GM23338 (cell line): ENCODE data around the gene FMR1NB. TPM values are rescaled to one million over a fixed set of nuclear protein-coding genes. Genes with fewer than 3 reads are reported as not detected.

ENCODE experiments used
- ATAC-seq: fragments of 200-7000 bp; cut with Tn5 transposase; 3 replicates; pipeline ENCODE4 v1.9.1; 2020
- DNase-seq: peaks from one replicate; pipeline ENCODE4 v3.0.0-alpha.2; 2015; ENCODE audit warnings: low spot score
- H2AFZ ChIP-seq: fragments of 200-600 bp; sonication (generic); 2 replicates; pipeline ENCODE4 v1.8.0; 2016; ENCODE audit warnings: antibody characterized with exemption, mild to moderate bottlenecking, moderate library complexity
- H3F3A ChIP-seq: fragments of 200-600 bp; sonication (generic); replicated peaks from 2 replicates; pipeline ENCODE4 v1.8.0; 2017; ENCODE audit warnings: antibody characterized with exemption, mixed run types, low read depth
- H3K27ac ChIP-seq: fragments of 200-600 bp; sonication (generic); 2 replicates; pipeline ENCODE4 v1.6.1; 2016; ENCODE audit warnings: low read depth
- H3K27me3 ChIP-seq: fragments of 200-600 bp; sonication (generic); 2 replicates; pipeline ENCODE4 v1.8.0; 2016; ENCODE audit warnings: mild to moderate bottlenecking, mixed run types, moderate library complexity; ENCODE audit not compliant: insufficient read depth
- H3K36me3 ChIP-seq: fragments of 200-600 bp; sonication (generic); 2 replicates; pipeline ENCODE4 v1.8.0; 2016; ENCODE audit warnings: mild to moderate bottlenecking; ENCODE audit not compliant: insufficient read depth
- H3K4me1 ChIP-seq: fragments of 200-600 bp; sonication (generic); 2 replicates; pipeline ENCODE4 v1.8.0; 2016; ENCODE audit warnings: mild to moderate bottlenecking, moderate library complexity; ENCODE audit not compliant: insufficient read depth
- H3K4me2 ChIP-seq: fragments of 200-600 bp; sonication (generic); 2 replicates; pipeline ENCODE4 v1.7.1; 2017; ENCODE audit warnings: mixed run types
- H3K4me3 ChIP-seq: fragments of 200-600 bp; sonication (generic); 2 replicates; pipeline ENCODE4 v1.6.1; 2016; ENCODE audit warnings: mixed run types
- H3K79me2 ChIP-seq: fragments of 200-600 bp; sonication (generic); replicated peaks from 2 replicates; pipeline ENCODE4 v1.8.0; 2017; ENCODE audit warnings: mild to moderate bottlenecking; ENCODE audit not compliant: insufficient read depth
- H3K9me2 ChIP-seq: fragments of 200-600 bp; sonication (generic); 2 replicates; pipeline ENCODE4 v1.8.0; 2017; ENCODE audit not compliant: insufficient read depth
- H4K20me1 ChIP-seq: fragments of 200-600 bp; sonication (generic); replicated peaks from 2 replicates; pipeline ENCODE4 v1.8.0; 2017; ENCODE audit warnings: mild to moderate bottlenecking; ENCODE audit not compliant: insufficient read depth
- H3K27ac Mint-ChIP-seq: 2 replicates; pipeline ENCODE4 v1.8.0; 2020; ENCODE audit warnings: inconsistent platforms, mild to moderate bottlenecking, moderate library complexity, mixed read lengths
- H3K27me3 Mint-ChIP-seq: 3 replicates; pipeline ENCODE4 v1.8.0; 2022; ENCODE audit warnings: low read depth, mild to moderate bottlenecking, moderate library complexity, mixed read lengths, inconsistent platforms; ENCODE audit not compliant: insufficient read depth, poor library complexity
- H3K36me3 Mint-ChIP-seq: 3 replicates; pipeline ENCODE4 v1.8.0; 2021; ENCODE audit warnings: low read depth, mild to moderate bottlenecking, inconsistent platforms, moderate library complexity, mixed read lengths
- H3K4me1 Mint-ChIP-seq: 3 replicates; pipeline ENCODE4 v1.8.0; 2020; ENCODE audit warnings: mild to moderate bottlenecking, inconsistent platforms, mixed read lengths
- H3K4me3 Mint-ChIP-seq: 3 replicates; pipeline ENCODE4 v1.8.0; 2021; ENCODE audit warnings: moderate library complexity, mild to moderate bottlenecking, inconsistent platforms, mixed read lengths
- H3K9me3 Mint-ChIP-seq: 3 replicates; pipeline ENCODE4 v1.8.0; 2020; ENCODE audit warnings: moderate library complexity, mild to moderate bottlenecking, inconsistent platforms, mixed read lengths
- CTCF ChIP-seq, 2 experiments: fragments of 200-600 bp in 1 of 2; sonication (generic) in 1 of 2; conservative IDR thresholded peaks; 2 replicates each; pipeline versions ENCODE4 v1.5.1 to v1.6.1; 2016 to 2017; ENCODE audit warnings: antibody characterized with exemption in 2 of 2, low read depth in 2 of 2, mild to moderate bottlenecking in 2 of 2, moderate library complexity in 1 of 2
- ETS1 ChIP-seq: IDR thresholded peaks from 2 replicates; pipeline ENCODE4 v1.6.1; 2016; ENCODE audit warnings: antibody characterized with exemption
- EZH2 ChIP-seq: fragments of 200-600 bp; sonication (generic); IDR thresholded peaks from one replicate; pipeline ENCODE4 v1.8.0; 2017; ENCODE audit warnings: antibody characterized with exemption, mild to moderate bottlenecking, low read depth; ENCODE audit not compliant: unreplicated experiment
- EZH2phosphoT487 ChIP-seq: fragments of 200-600 bp; sonication (generic); IDR thresholded peaks from one replicate; pipeline ENCODE4 v1.8.1; 2018; ENCODE audit warnings: antibody characterized with exemption; ENCODE audit not compliant: unreplicated experiment
- JUNB ChIP-seq: IDR thresholded peaks from one replicate; pipeline ENCODE4 v1.6.1; 2016; ENCODE audit warnings: antibody characterized with exemption; ENCODE audit not compliant: unreplicated experiment
- NANOG ChIP-seq: IDR thresholded peaks from 2 replicates; pipeline ENCODE4 v1.6.1; 2016; ENCODE audit warnings: antibody characterized with exemption, borderline replicate concordance
- REST ChIP-seq: IDR thresholded peaks from one replicate; pipeline ENCODE4 v1.6.1; 2018; ENCODE audit warnings: antibody characterized with exemption; ENCODE audit not compliant: unreplicated experiment
- STAT1 ChIP-seq: IDR thresholded peaks from one replicate; pipeline ENCODE4 v1.6.1; 2016; ENCODE audit warnings: antibody characterized with exemption; ENCODE audit not compliant: unreplicated experiment
- polyA plus RNA-seq: library from polyadenylated mRNA; unstranded; fragments of >200 nt; fragmentation: Nextera tagmentation; extraction: Ambion mirVana; gene quantifications from 2 replicates; pipeline ENCODE4 v1.2.1, GENCODE V29; 2016
- total RNA-seq: library from RNA; depleted of rRNA; stranded (reverse); fragments of >200 nt; shearing (Covaris generic); gene quantifications from 2 replicates; pipeline ENCODE4 v1.2.3, GENCODE V29; 2014

Gene FMR1NB
- total and polyA plus RNA-seq, 2 experiments from 2014 or later: not detected

GRCh38 chrX:147960722-147961121, 20.4 kb upstream of the FMR1NB start (continued):
- no peak for TF ChIP-seq EZH2
- no peak for TF ChIP-seq ETS1
- no peak for TF ChIP-seq REST

- H3K9me3 Mint-ChIP-seq: no peaks in the 10 kb centered on the region; the same call in 2 of the 3 replicates
These were observed 18.7 kb upstream of the FMR1NB start for GRCh38 chrX:147962476-147962875.

GRCh38 chrX:147978931-147979330, 2.2 kb upstream of the FMR1NB start:
- Histone ChIP-seq H3K4me3 (no peak overlapping the region), H3F3A (no peaks in the 10 kb centered on the region), H3K79me2 (no peaks in the 10 kb centered on the region), H4K20me1 (no peaks in the 10 kb centered on the region), H3K27me3 (no peaks in the 10 kb centered on the region), H3K27ac (no peak overlapping the region), H3K4me2 (no peak overlapping the region), H2AFZ (no peak overlapping the region), H3K9me2 (no peaks in the 10 kb centered on the region), H3K36me3 (no peaks in the 10 kb centered on the region), H3K4me1 (no peaks in the 10 kb centered on the region)
- H3K4me3 Mint-ChIP-seq: no peak overlapping the region
- DNase-seq (no peak), ATAC-seq (no peak)
- no peaks in the 10 kb centered on the region for H3K4me1 Mint-ChIP-seq
- H3K36me3 Mint-ChIP-seq: no peaks in the 10 kb centered on the region
- H3K27me3 Mint-ChIP-seq: no peaks in the 10 kb centered on the region
- no peak overlapping the region for H3K27ac Mint-ChIP-seq
- H3K9me3 Mint-ChIP-seq: no peaks in the 10 kb centered on the region
- no peak for TF ChIP-seq EZH2phosphoT487
- no peak for TF ChIP-seq JUNB
- TF ChIP-seq CTCF (conservative IDR thresholded peaks at IDR 0.05; ENCODE audit: low read depth in 2 of 2): no peak
- no peak for TF ChIP-seq STAT1
- TF ChIP-seq ETS1: no peak
- no peak for TF ChIP-seq REST

More at GRCh38 chrX:147962476-147962875, 18.7 kb upstream of the FMR1NB start:
- no peaks in the 10 kb centered on the region for H3K27me3 Mint-ChIP-seq
- no peaks in the 10 kb centered on the region for H3K4me1 Mint-ChIP-seq
- no peak overlapping the region for H2AFZ ChIP-seq
- no peak overlapping the region for H3K27ac ChIP-seq
- ATAC-seq: no peak
- no peaks in the 10 kb centered on the region for H3K4me1 ChIP-seq
- H3K36me3 ChIP-seq: no peaks in the 10 kb centered on the region
- no peak overlapping the region for H3K4me3 ChIP-seq
- TF ChIP-seq NANOG: no peak
- TF ChIP-seq ETS1: no peak
- H4K20me1 ChIP-seq: no peaks in the 10 kb centered on the region
- H3K4me2 ChIP-seq: no peak overlapping the region
- H3F3A ChIP-seq: no peaks in the 10 kb centered on the region
- no peaks in the 10 kb centered on the region for H3K27me3 ChIP-seq
- no peaks in the 10 kb centered on the region for H3K79me2 ChIP-seq
- H3K4me3 Mint-ChIP-seq: no peak overlapping the region
- DNase-seq: no peak
- no peaks in the 10 kb centered on the region; the same call in 1 of the 3 replicates for H3K36me3 Mint-ChIP-seq
- H3K9me2 ChIP-seq: no peaks in the 10 kb centered on the region
- no peak overlapping the region for H3K27ac Mint-ChIP-seq
